Neural progenitor cell (in vitro differentiated cells): ENCODE data around the gene LPP.

Experiments used
- EZH2 ChIP-seq: fragments of 200-600 bp; sonication (generic); IDR thresholded peaks from 2 replicates; pipeline ENCODE4 v1.6.1; 2017; ENCODE audit warnings: antibody characterized with exemption, mild to moderate bottlenecking, moderate library complexity
- EZH2phosphoT487 ChIP-seq: fragments of 200-600 bp; sonication (generic); IDR thresholded peaks from 2 replicates; pipeline ENCODE4 v1.6.1; 2017; ENCODE audit warnings: antibody characterized with exemption
- TF ChIP-seq, protein P1 (sequence below): fragments of 200-600 bp; sonication (generic); IDR thresholded peaks from 2 replicates; pipeline ENCODE4 v1.5.1; 2017; ENCODE audit warnings: antibody characterized with exemption, mild to moderate bottlenecking

DNA sequence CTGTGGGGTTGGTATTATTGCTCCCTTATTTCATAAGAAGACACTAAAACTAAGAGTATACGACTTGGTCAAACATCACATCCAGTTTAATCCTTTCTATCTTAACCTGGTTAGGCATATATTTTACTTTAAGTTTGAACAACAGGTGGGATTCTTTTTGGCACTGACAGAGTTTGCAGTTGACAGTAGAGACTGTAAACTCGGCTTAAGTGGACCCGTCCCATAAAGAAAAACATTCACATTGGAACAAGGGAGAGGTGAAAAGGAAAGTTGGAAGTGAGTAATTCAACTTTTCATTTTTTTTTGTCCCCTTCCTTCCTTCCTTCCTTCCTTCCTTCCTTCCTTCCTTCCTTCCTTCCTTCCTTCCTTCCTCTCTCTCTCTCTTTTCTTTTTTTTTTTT, 355.4 kb downstream of the LPP start:
- TF ChIP-seq, protein P1, sequence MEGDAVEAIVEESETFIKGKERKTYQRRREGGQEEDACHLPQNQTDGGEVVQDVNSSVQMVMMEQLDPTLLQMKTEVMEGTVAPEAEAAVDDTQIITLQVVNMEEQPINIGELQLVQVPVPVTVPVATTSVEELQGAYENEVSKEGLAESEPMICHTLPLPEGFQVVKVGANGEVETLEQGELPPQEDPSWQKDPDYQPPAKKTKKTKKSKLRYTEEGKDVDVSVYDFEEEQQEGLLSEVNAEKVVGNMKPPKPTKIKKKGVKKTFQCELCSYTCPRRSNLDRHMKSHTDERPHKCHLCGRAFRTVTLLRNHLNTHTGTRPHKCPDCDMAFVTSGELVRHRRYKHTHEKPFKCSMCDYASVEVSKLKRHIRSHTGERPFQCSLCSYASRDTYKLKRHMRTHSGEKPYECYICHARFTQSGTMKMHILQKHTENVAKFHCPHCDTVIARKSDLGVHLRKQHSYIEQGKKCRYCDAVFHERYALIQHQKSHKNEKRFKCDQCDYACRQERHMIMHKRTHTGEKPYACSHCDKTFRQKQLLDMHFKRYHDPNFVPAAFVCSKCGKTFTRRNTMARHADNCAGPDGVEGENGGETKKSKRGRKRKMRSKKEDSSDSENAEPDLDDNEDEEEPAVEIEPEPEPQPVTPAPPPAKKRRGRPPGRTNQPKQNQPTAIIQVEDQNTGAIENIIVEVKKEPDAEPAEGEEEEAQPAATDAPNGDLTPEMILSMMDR = no peak
- TF ChIP-seq EZH2 (no peak), EZH2phosphoT487 (no peak)
